ENCODE data around the gene KCMF1. TPM values are rescaled to one million over a fixed set of nuclear protein-coding genes. Genes with fewer than 3 reads are reported as not detected.

Gene KCMF1
- total RNA-seq, 1 donor from 2014 or later = 63.9 TPM

GRCh38 chr2:85066006-85066740 is 95.2 kb downstream of the KCMF1 start:
- H3K27ac Mint-ChIP-seq = no peak overlapping the region
- H3K27me3 Mint-ChIP-seq (ENCODE audit: low read depth) = peaks cover 12% of the 10 kb centered on the region
- no peak overlapping the region for H3K4me3 Mint-ChIP-seq
- no peak for DNase-seq (ENCODE audit: low spot score in 2 of 2, unreplicated experiment in 2 of 2)
- H3K9me3 Mint-ChIP-seq = peaks cover 4% of the 10 kb centered on the region
- TF ChIP-seq, protein P1, sequence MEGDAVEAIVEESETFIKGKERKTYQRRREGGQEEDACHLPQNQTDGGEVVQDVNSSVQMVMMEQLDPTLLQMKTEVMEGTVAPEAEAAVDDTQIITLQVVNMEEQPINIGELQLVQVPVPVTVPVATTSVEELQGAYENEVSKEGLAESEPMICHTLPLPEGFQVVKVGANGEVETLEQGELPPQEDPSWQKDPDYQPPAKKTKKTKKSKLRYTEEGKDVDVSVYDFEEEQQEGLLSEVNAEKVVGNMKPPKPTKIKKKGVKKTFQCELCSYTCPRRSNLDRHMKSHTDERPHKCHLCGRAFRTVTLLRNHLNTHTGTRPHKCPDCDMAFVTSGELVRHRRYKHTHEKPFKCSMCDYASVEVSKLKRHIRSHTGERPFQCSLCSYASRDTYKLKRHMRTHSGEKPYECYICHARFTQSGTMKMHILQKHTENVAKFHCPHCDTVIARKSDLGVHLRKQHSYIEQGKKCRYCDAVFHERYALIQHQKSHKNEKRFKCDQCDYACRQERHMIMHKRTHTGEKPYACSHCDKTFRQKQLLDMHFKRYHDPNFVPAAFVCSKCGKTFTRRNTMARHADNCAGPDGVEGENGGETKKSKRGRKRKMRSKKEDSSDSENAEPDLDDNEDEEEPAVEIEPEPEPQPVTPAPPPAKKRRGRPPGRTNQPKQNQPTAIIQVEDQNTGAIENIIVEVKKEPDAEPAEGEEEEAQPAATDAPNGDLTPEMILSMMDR (IDR thresholded peaks at IDR 0.05; ENCODE audit: unreplicated experiment) = no peak
- no peaks in the 10 kb centered on the region for H3K36me3 Mint-ChIP-seq
- peaks cover 26% of the 10 kb centered on the region for H3K4me1 Mint-ChIP-seq

DNA sequence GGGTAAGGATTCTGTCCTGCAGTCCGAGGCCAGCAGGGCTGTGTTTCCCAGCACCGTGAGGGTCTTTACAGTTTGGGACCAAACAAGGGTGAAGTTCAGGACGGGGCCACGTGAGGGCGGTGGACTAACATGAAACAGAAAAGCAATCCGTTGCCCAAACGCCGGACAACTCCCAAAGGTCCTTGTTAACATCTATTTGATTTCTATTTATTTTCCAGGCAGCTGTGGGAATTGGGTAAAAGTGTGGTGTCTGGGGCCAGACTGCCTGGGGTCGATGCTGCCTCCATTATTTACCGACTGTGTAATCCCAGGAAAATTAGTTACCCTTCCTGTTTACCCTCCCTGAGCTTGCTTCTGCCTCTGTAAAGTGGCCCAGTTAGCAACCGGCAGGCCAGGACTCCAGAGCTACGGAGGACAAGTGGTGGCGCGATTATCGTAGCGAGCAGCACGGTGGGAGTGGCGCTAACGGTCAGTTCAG is 96.0 kb downstream of the KCMF1 start:
- Mint-ChIP-seq H3K4me1 (peaks cover 21% of the 10 kb centered on the region), H3K36me3 (no peaks in the 10 kb centered on the region), H3K27me3 (ENCODE audit: low read depth) (peaks cover 9% of the 10 kb centered on the region), H3K9me3 (peaks cover 4% of the 10 kb centered on the region), H3K27ac (no peak overlapping the region), H3K4me3 (peak overlapping the region; percentile 48)
- peak; percentile 45 to 81 for DNase-seq (ENCODE audit: low spot score in 2 of 2, unreplicated experiment in 2 of 2)
- TF ChIP-seq, protein P1 (IDR thresholded peaks at IDR 0.05; ENCODE audit: unreplicated experiment) = peak; percentile 88

DNA sequence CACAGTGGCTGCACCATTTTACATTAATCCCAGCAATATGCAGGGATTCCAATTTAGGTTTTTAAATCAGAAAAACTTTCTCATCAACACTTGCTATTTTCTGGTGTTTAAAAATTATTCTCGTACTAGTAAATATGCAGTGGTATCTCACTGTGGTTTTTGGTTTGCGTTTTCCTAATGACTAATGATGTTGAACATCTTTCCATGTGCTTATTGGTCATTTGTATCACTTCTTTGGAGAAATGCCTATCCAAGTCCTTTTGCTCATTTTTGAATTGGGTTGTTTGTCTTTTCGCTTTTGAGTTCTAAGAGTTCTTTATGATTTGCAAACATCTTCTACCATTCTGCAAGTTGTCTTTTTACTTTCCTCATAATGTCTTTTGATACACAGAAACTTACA is 100.1 kb downstream of the KCMF1 start:
- Mint-ChIP-seq H3K9me3 (no peaks in the 10 kb centered on the region), H3K4me3 (no peak overlapping the region), H3K4me1 (peaks cover 11% of the 10 kb centered on the region), H3K27ac (no peak overlapping the region), H3K36me3 (no peaks in the 10 kb centered on the region), H3K27me3 (ENCODE audit: low read depth) (peaks cover 8% of the 10 kb centered on the region)
- DNase-seq (ENCODE audit: low spot score in 2 of 2, unreplicated experiment in 2 of 2) = no peak
- TF ChIP-seq, protein P1 (IDR thresholded peaks at IDR 0.05; ENCODE audit: unreplicated experiment) = no peak

DNA sequence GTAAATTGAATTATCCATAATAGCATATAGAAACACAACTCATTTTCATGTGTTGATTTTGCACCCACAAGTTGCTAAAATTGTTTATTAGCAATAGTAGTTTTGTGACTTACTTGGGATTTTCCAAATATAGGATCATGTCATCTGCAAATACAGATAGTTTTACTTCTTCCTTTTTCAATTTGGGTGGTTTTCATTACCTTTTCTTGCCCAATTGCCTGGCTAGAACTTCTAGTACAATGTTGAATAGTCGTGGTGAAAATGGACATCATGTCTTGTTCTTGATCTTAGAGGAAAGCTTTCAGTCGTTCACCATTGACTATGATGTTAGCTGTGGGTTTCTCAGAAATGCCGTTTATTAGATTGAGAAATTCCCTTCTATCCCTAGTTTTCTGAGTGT is 102.1 kb downstream of the KCMF1 start:
- H3K4me1 Mint-ChIP-seq = no peaks in the 10 kb centered on the region
- peaks cover 3% of the 10 kb centered on the region for H3K27me3 Mint-ChIP-seq (ENCODE audit: low read depth)
- no peak overlapping the region for H3K4me3 Mint-ChIP-seq
- H3K36me3 Mint-ChIP-seq = no peaks in the 10 kb centered on the region
- TF ChIP-seq, protein P1 (IDR thresholded peaks at IDR 0.05; ENCODE audit: unreplicated experiment) = no peak
- H3K9me3 Mint-ChIP-seq = no peaks in the 10 kb centered on the region
- H3K27ac Mint-ChIP-seq = no peak overlapping the region
- no peak for DNase-seq (ENCODE audit: low spot score in 2 of 2, unreplicated experiment in 2 of 2)

- H3K36me3 Mint-ChIP-seq = no peaks in the 10 kb centered on the region
- H3K27me3 Mint-ChIP-seq (ENCODE audit: low read depth) = peaks cover 3% of the 10 kb centered on the region
- H3K4me3 Mint-ChIP-seq = no peak overlapping the region
- H3K9me3 Mint-ChIP-seq = peaks cover 8% of the 10 kb centered on the region
- TF ChIP-seq, protein P1 (IDR thresholded peaks at IDR 0.05; ENCODE audit: unreplicated experiment) = no peak
- no peak for DNase-seq (ENCODE audit: low spot score in 2 of 2, unreplicated experiment in 2 of 2)
- no peak overlapping the region for H3K27ac Mint-ChIP-seq
- no peaks in the 10 kb centered on the region for H3K4me1 Mint-ChIP-seq
Measured at GRCh38 chr2:85076618-85077274, 105.8 kb downstream of the KCMF1 start.

Data from mesothelial cell of epicardium (in vitro differentiated cells).